Liver (tissue), 9 donors: ENCODE data around the gene OTOG. TPM values are rescaled to one million over a fixed set of nuclear protein-coding genes. Genes with fewer than 3 reads are reported as not detected.
A peak's percentile ranks its signal among the peaks of the same experiment; 100 is the strongest.

Experiments
- DNase-seq: peaks from one replicate; pipeline ENCODE4 v3.0.0-alpha.2; 2017; ENCODE audit warnings: low spot score
- H3K27ac ChIP-seq, 2 donors: one replicate each; pipeline ENCODE4 v1.7.0; 2013; ENCODE audit warnings: inconsistent platforms in 2 of 2, low read length in 2 of 2, control low read depth in 1 of 2, low read depth in 1 of 2, mild to moderate bottlenecking in 1 of 2
- H3K27me3 ChIP-seq, 4 donors: one replicate each; pipeline versions ENCODE4 v1.6.1 to v1.7.0; 2013; ENCODE audit warnings: low read length in 3 of 4, inconsistent platforms in 1 of 4, mild to moderate bottlenecking in 1 of 4, moderate library complexity in 1 of 4; ENCODE audit not compliant: control insufficient read depth in 4 of 4, insufficient read depth in 4 of 4
- H3K36me3 ChIP-seq, 4 donors: one replicate each; pipeline versions ENCODE4 v1.6.1 to v1.7.0; 2013; ENCODE audit warnings: low read length in 3 of 4, mild to moderate bottlenecking in 3 of 4, low read depth in 1 of 4, moderate library complexity in 1 of 4; ENCODE audit not compliant: control insufficient read depth in 4 of 4, insufficient read depth in 3 of 4
- H3K4me1 ChIP-seq, 4 donors: one replicate each; pipeline versions ENCODE4 v1.6.1 to v1.7.0; 2013; ENCODE audit warnings: low read length in 3 of 4, mild to moderate bottlenecking in 3 of 4, moderate library complexity in 1 of 4; ENCODE audit not compliant: control insufficient read depth in 4 of 4, insufficient read depth in 4 of 4
- H3K4me3 ChIP-seq, 3 donors: one replicate each; pipeline versions ENCODE4 v1.6.1 to v1.7.0; 2013; ENCODE audit warnings: low read length in 3 of 3, control low read depth in 1 of 3, low read depth in 1 of 3, mild to moderate bottlenecking in 1 of 3
- H3K9ac ChIP-seq, 2 donors: one replicate each; pipeline ENCODE4 v1.7.0; 2013; ENCODE audit warnings: low read length in 2 of 2, mild to moderate bottlenecking in 2 of 2, moderate library complexity in 2 of 2, control low read depth in 1 of 2, low read depth in 1 of 2
- H3K9me3 ChIP-seq, 4 donors: one replicate each; pipeline versions ENCODE4 v1.6.1 to v1.7.0; 2013; ENCODE audit warnings: low read length in 3 of 4; ENCODE audit not compliant: control insufficient read depth in 4 of 4
- CTCF ChIP-seq: fragments of 150-350 bp; IDR thresholded peaks from 2 replicates; pipeline ENCODE4 v1.5.1; 2017; ENCODE audit warnings: improper control_type of control experiment, low read depth, low read length; ENCODE audit not compliant: missing input control
- EGR1 ChIP-seq, 2 donors: IDR thresholded peaks; 2 replicates each; pipeline ENCODE4 v1.6.1; 2016 to 2018; ENCODE audit warnings: antibody characterized with exemption in 2 of 2, low read depth in 2 of 2
- GABPA ChIP-seq, 2 donors: IDR thresholded peaks in 1 of 2; conservative IDR thresholded peaks in 1 of 2; 2 replicates each; pipeline ENCODE4 v1.6.1; 2016; ENCODE audit warnings: antibody characterized with exemption in 2 of 2, mild to moderate bottlenecking in 1 of 2, moderate library complexity in 1 of 2
- HNF4A ChIP-seq, 2 donors: conservative IDR thresholded peaks; 2 replicates each; pipeline ENCODE4 v1.6.1; 2016; ENCODE audit warnings: antibody characterized with exemption in 2 of 2, mild to moderate bottlenecking in 2 of 2
- HNF4G ChIP-seq: IDR thresholded peaks from 2 replicates; pipeline ENCODE4 v1.6.1; 2016; ENCODE audit warnings: antibody characterized with exemption
- JUND ChIP-seq, 2 donors: IDR thresholded peaks; 2 replicates each; pipeline ENCODE4 v1.6.1; 2016; ENCODE audit warnings: antibody characterized with exemption in 2 of 2
- MAX ChIP-seq: IDR thresholded peaks from 2 replicates; pipeline ENCODE4 v1.6.1; 2016; ENCODE audit warnings: antibody characterized with exemption
- RAD21 ChIP-seq, 2 donors: IDR thresholded peaks; 2 replicates each; pipeline ENCODE4 v1.6.1; 2016; ENCODE audit warnings: antibody characterized with exemption in 2 of 2, mild to moderate bottlenecking in 2 of 2
- RXRA ChIP-seq, 2 donors: IDR thresholded peaks; 2 replicates each; pipeline ENCODE4 v1.6.1; 2017 to 2018; ENCODE audit warnings: antibody characterized with exemption in 2 of 2, mild to moderate bottlenecking in 1 of 2
- SP1 ChIP-seq: IDR thresholded peaks from 2 replicates; pipeline ENCODE4 v1.6.1; 2018; ENCODE audit warnings: antibody characterized with exemption, mild to moderate bottlenecking
- YY1 ChIP-seq: IDR thresholded peaks from 2 replicates; pipeline ENCODE4 v1.6.1; 2016; ENCODE audit warnings: antibody characterized with exemption, mild to moderate bottlenecking
- WGBS: extraction: QIAGEN DNeasy Blood & Tissue Kit; methylation state at CpG from one replicate; pipeline ENCODE4 v1.1.7; 2013; 5-methylcytosine and 5-hydroxymethylcytosine counted together
- polyA plus RNA-seq, 2 donors: library from polyadenylated mRNA; stranded (reverse) in 1 of 2; unstranded in 1 of 2; fragments of 200-250 nt in 1 of 2; fragments of >200 nt in 1 of 2; fragmentation: Nextera tagmentation in 1 of 2; extraction: Ambion mirVana in 1 of 2; gene quantifications; one replicate each; pipeline versions ENCODE4 v1.2.1 to v1.2.3, GENCODE V29; 2013 to 2015
- total RNA-seq, 2 donors: library from RNA; depleted of rRNA; stranded (reverse); fragments of >200 nt; gene quantifications; one replicate each; pipeline ENCODE4 v1.2.3, GENCODE V29; 2014
- TF ChIP-seq, protein P1 (sequence below): IDR thresholded peaks from 2 replicates; pipeline ENCODE4 v1.6.1; 2016; ENCODE audit warnings: antibody characterized with exemption, mild to moderate bottlenecking
- donor health status: healthy.
- donor health status: healthy.
- donor health status: healthy.
- donor health status: healthy.
- donor health status: healthy.

Gene OTOG
- total and polyA plus RNA-seq, 4 donors: not detected

GRCh38 chr11:17682848-17683247 is 135.8 kb downstream of the OTOG start (continued):
- no peak for TF ChIP-seq CTCF
- TF ChIP-seq MAX: no peak
- no peak for TF ChIP-seq EGR1 (IDR thresholded peaks at IDR 0.05; ENCODE audit: low read depth in 2 of 2)
- TF ChIP-seq YY1: no peak
- no peak for TF ChIP-seq HNF4A (conservative IDR thresholded peaks at IDR 0.05)
- TF ChIP-seq HNF4G: no peak

- Histone ChIP-seq H3K4me1 (no peaks in the 10 kb centered on the region), H3K36me3 (no peaks in the 10 kb centered on the region), H3K9ac (no peak overlapping the region), H3K27me3 (peaks cover 0 to 9% (median under 1%) of the 10 kb centered on the region in 4 donors), H3K9me3 (no peaks in the 10 kb centered on the region), H3K27ac (no peak overlapping the region), H3K4me3 (no peak overlapping the region)
- WGBS: 51% methylated on average over 12 of the region's 12 CpGs
- DNase-seq: no peak
- TF ChIP-seq HNF4A (conservative IDR thresholded peaks at IDR 0.05) (peak in 1 of 2 donors; percentile 37), YY1 (peak; percentile 22), JUND (IDR thresholded peaks at IDR 0.05) (peak in 1 of 2 donors; percentile 82), SP1 (no peak), RXRA (IDR thresholded peaks at IDR 0.05) (peak in 1 of 2 donors; percentile 59)
Measured at GRCh38 chr11:17683377-17684161, 136.5 kb downstream of the OTOG start.

GRCh38 chr11:17684550-17684949 is 137.5 kb downstream of the OTOG start:
- Histone ChIP-seq H3K4me1 (no peaks in the 10 kb centered on the region), H3K9ac (no peak overlapping the region), H3K4me3 (no peak overlapping the region), H3K27ac (no peak overlapping the region), H3K27me3 (peaks cover 0 to 12% (median under 1%) of the 10 kb centered on the region in 4 donors), H3K36me3 (no peaks in the 10 kb centered on the region), H3K9me3 (no peaks in the 10 kb centered on the region)
- 83% methylated on average over 5 of the region's 5 CpGs for WGBS
- no peak for DNase-seq
- no peak for TF ChIP-seq RXRA (IDR thresholded peaks at IDR 0.05)
- TF ChIP-seq GABPA (IDR thresholded peaks at IDR 0.05 in 1 of 2, conservative IDR thresholded peaks at IDR 0.05 in 1 of 2): no peak
- no peak for TF ChIP-seq YY1
- TF ChIP-seq, protein P1, sequence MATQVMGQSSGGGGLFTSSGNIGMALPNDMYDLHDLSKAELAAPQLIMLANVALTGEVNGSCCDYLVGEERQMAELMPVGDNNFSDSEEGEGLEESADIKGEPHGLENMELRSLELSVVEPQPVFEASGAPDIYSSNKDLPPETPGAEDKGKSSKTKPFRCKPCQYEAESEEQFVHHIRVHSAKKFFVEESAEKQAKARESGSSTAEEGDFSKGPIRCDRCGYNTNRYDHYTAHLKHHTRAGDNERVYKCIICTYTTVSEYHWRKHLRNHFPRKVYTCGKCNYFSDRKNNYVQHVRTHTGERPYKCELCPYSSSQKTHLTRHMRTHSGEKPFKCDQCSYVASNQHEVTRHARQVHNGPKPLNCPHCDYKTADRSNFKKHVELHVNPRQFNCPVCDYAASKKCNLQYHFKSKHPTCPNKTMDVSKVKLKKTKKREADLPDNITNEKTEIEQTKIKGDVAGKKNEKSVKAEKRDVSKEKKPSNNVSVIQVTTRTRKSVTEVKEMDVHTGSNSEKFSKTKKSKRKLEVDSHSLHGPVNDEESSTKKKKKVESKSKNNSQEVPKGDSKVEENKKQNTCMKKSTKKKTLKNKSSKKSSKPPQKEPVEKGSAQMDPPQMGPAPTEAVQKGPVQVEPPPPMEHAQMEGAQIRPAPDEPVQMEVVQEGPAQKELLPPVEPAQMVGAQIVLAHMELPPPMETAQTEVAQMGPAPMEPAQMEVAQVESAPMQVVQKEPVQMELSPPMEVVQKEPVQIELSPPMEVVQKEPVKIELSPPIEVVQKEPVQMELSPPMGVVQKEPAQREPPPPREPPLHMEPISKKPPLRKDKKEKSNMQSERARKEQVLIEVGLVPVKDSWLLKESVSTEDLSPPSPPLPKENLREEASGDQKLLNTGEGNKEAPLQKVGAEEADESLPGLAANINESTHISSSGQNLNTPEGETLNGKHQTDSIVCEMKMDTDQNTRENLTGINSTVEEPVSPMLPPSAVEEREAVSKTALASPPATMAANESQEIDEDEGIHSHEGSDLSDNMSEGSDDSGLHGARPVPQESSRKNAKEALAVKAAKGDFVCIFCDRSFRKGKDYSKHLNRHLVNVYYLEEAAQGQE: no peak
- no peak for TF ChIP-seq CTCF
- TF ChIP-seq JUND (IDR thresholded peaks at IDR 0.05): no peak
- TF ChIP-seq HNF4G: no peak
- no peak for TF ChIP-seq RAD21 (IDR thresholded peaks at IDR 0.05)
